Activated CD4-positive, alpha-beta T cell treated with anti-CD3 and anti-CD28 coated beads, Interleukin-2, amount 50 U/mL, for 16 hours (primary cell): ENCODE results near the gene UBTD1.
"Not testable (repeated sequence)": the region's sequence is repeated elsewhere in the genome, so short reads cannot be mapped to it uniquely, and the experiment has no call there.

Experiments used
- DNase-seq: peaks from one replicate; pipeline ENCODE4 v3.0.0-alpha.2; 2020

The UBTD1 gene

GRCh38 chr10:97540669-97541500 lies 42.2 kb downstream of the UBTD1 start:
- no peak for DNase-seq

- DNase-seq = peak; percentile 63
These were observed 43.7 kb downstream of the UBTD1 start for GRCh38 chr10:97542169-97543024.

- peak; percentile 85 for DNase-seq
These were observed 44.4 kb downstream of the UBTD1 start for GRCh38 chr10:97543025-97543546.

GRCh38 chr10:97546456-97547270 lies 47.9 kb downstream of the UBTD1 start:
- no peak for DNase-seq

GRCh38 chr10:97547271-97547600 lies 48.5 kb downstream of the UBTD1 start:
- DNase-seq = no peak

GRCh38 chr10:97547962-97548361 lies 49.2 kb downstream of the UBTD1 start:
- DNase-seq = no peak

- DNase-seq = no peak
These were observed 50.2 kb downstream of the UBTD1 start for GRCh38 chr10:97548828-97549455.

GRCh38 chr10:97549587-97550322 lies 51.0 kb downstream of the UBTD1 start:
- no peak for DNase-seq

GRCh38 chr10:97550336-97551149 lies 51.8 kb downstream of the UBTD1 start:
- no peak for DNase-seq

- no peak for DNase-seq
These were observed 52.5 kb downstream of the UBTD1 start for GRCh38 chr10:97551271-97551670.

GRCh38 chr10:97553575-97554031 lies 54.9 kb downstream of the UBTD1 start:
- peak; percentile 71 for DNase-seq

GRCh38 chr10:97554336-97554735 lies 55.6 kb downstream of the UBTD1 start:
- DNase-seq = not testable (repeated sequence)

- DNase-seq = not testable (repeated sequence)
These were observed 56.8 kb downstream of the UBTD1 start for GRCh38 chr10:97555541-97555940.

GRCh38 chr10:97560731-97561381 lies 62.1 kb downstream of the UBTD1 start:
- DNase-seq = not testable (repeated sequence)

GRCh38 chr10:97561386-97562077 lies 62.8 kb downstream of the UBTD1 start:
- DNase-seq = not testable (repeated sequence)

GRCh38 chr10:97562329-97562728 lies 63.6 kb downstream of the UBTD1 start:
- DNase-seq = not testable (repeated sequence)

GRCh38 chr10:97563337-97563736 lies 64.6 kb downstream of the UBTD1 start:
- no peak for DNase-seq

- no peak for DNase-seq
These were observed 66.1 kb downstream of the UBTD1 start for GRCh38 chr10:97564776-97565175.

GRCh38 chr10:97566336-97566996 lies 67.7 kb downstream of the UBTD1 start:
- peak; percentile 71 for DNase-seq
